Activated CD8-positive, alpha-beta memory T cell treated with anti-CD3 and anti-CD28 coated beads for 1 hour (primary cell): Measurements from ENCODE around the gene CUX1.
"Not testable (repeated sequence)": the region's sequence is repeated elsewhere in the genome, so short reads cannot be mapped to it uniquely, and the experiment has no call there.

ENCODE experiments used
- DNase-seq, 2 donors: peaks; one replicate each; pipeline ENCODE4 v3.0.0-alpha.2; 2020; ENCODE audit warnings: low read depth in 1 of 2; ENCODE audit errors: extremely low read depth in 1 of 2

CUX1 gene

GRCh38 chr7:101913851-101914250 is 96.4 kb downstream of the CUX1 start:
- no peak for DNase-seq

DNA sequence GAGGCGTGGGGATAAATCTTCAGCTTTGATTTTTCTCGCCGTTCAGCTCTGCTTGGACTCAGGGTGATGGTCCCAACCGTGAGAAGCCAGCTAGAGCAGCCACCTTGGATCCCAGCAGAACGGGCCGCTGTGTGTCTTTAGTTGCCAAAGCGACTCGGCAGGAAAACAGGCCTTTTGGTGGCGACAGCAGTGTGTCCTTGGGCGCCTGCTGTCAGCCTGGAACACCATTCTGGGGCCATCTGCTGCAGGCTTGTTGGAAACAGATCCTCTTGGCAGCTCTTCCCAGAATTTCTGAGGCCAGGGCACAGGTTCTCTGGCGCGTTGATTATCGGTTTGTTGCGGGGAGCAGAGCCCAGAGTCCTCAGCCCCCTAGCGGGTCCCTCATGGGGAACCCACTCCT is 97.6 kb downstream of the CUX1 start:
- DNase-seq: no peak

DNA sequence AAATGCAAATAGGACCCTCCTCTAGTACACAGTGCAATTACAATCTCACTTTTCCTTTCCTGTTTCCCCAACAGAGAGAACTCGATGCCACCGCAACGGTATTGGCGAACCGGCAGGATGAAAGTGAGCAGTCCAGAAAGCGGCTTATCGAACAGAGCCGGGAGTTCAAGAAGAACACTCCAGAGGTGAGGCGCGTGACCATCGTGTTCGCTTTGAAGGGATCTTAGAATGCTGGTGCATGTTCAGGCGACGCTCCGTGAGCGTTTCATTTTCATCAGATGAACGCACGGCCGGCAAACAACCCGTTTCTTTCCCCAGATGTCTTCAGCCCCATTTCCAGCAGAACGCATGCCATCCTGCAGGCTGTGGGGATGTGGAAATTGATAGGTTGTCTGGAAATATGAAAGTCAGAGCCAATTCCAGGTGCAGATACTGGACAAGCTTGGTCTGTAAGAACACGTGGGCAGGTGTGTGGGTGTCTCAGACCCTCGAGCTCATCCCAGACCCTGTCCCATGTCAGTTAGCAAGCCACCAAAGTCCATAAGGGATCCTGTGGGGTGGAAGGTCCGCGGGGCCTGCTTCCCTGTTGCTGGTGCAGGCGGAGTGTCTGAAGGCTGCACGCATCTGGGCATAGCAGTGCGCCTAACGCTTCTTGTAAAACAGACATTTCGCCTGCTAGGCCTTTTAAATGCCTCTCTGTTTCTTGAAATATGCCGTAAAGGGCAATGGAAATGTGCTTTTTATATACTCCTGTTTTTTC is 98.8 kb downstream of the CUX1 start:
- DNase-seq: no peak

GRCh38 chr7:101916876-101917275 is 99.5 kb downstream of the CUX1 start:
- no peak for DNase-seq

- DNase-seq: no peak
Measured at GRCh38 chr7:101917566-101917965, 100.1 kb downstream of the CUX1 start.

GRCh38 chr7:101918426-101918825 is 101.0 kb downstream of the CUX1 start:
- DNase-seq: no peak

- no peak for DNase-seq
Measured at GRCh38 chr7:101919363-101920115, 102.1 kb downstream of the CUX1 start.

DNA sequence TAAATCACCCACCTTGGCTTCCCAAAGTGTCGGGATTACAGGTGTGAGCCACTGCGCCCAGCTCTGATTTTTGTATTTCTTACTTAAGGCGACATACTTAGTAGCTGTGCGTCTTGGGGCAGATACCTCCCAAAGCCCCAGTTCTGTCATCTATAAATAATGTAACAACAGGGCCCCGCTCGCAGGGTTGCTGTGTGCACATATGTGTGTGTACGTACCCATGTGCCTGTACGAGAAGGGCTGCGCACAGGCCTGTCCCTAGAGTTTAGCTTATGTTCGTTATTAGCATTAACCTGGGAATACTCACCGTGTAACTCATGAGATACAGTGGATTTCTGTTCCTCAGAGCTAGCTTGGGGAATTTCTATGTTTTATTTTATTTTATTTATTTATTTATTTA is 103.6 kb downstream of the CUX1 start:
- DNase-seq: no peak

DNA sequence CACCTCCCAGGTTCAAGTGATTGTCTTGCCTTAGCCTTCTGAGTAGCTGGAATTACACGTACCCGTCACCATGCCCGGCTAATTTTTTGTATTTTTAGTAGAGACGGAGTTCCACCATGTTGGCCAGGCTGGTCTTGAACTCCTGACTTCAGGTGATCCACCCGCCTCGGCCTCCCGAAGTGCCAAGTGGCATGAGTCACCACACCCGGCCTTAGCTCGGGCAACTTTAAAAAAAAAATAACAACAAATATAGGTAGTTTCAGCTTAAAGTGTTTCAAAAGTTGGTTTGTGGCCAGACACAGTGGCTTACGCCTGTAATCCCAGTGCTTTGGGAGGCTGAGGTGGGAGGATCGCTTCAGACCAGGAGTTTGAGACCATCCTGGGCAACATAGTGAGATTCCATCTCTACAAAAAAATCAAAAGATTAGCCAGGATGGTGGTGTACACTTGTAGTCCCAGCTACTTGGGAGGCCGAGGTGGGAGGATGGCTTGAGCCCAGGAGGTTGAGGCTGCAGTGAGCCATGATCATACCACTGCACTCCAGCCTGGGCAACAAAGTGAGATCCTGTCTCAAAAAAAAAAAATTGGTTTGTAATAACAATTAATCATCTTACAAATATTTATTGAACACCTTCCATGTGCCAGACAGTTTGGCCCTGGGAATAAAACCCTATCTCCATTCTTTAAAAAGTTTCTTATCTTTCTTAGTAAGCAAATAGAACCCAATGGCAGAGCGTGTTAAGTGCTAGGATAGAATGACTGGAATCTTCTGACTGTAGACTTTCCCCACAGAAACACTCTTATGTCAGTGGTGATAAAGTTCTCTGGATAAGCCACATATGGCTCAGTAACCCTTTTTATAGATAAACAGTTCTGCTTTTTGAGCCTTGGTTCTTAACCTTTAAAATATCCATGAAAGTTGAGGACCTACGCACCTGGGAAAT is 104.4 kb downstream of the CUX1 start:
- DNase-seq: not testable (repeated sequence)

DNA sequence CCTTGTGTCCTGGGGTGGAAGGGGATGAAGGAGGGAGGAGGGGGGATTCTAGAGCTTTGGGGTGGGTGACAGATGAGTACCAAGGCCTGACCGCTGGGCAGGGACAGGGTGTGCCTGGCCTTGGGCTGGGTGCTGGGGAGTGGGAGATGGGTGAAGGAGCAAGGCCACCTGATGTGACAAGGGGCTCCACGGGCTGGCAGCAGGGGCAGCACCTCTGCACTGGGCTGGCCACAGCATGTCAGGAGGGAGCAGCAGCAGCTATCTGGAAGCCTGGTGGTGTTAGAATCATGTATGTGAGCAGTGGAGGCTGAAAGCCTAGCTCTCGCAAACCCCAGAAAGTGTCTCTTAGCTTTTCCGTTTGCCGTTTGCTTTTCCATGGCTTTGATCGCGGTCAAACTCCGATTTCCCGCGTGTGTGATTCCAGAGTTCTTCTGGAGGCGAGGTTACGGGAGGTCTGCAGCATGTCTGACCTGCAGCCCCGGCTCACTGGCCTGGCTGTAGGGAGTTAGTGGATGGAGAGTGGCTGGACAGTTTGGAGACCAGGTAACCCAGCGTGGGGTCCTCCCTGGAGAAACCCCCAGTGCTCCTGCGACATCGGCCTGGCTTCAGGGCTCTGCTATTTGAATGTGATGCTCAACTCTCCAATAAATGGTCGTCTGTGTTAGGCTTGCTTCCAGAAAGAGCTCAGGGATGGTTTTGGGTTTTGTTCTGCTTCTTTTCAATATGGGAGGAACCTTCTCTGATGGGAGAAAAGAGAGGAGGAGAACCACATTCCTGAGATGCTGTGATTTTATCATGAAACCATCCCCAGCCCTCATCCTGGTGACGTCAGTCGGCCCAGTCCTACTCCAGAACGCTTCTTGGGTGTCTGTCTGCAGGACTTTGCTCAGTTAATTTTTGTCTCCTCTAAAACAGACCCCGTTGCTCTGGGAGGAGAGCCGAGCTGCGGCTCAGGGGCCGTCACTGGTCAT is 105.5 kb downstream of the CUX1 start:
- DNase-seq: no peak

DNA sequence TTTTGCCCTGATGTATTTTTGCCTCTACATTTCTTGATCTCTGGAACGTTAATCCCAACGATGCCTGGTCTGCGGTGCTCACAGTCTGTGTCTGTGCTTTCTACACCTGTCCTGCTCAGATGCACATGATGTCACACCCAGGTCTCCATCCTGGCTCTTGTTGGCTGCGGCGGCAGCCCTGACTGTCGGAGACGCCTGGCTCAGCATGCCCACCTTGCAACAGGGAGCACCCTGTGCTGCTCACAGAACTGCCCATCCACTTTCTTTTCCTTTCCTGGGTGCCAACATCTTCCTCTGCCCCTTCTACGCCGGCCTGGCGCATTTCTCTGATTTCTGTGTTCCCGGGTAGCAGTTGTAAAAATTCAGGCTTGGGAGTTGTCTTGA is 106.2 kb downstream of the CUX1 start:
- no peak for DNase-seq

DNA sequence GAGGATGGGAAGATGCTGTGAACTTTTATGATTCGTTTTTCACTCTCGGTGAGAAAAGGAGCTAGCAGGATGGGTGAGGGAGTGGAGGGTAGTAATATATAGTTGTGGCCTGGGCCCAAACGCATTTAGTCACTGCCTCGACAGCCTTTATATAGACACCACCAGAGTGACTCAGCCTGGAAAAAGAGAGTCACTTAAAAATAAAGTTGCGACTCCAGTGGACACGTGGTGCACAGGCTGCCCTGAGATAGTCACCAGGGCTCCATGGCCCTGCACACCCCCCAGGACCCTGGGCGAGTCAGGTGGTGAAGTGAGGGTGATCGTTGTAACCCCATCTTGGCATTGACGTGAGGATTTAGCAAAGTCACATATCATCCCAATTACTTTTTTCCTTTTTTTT is 106.7 kb downstream of the CUX1 start:
- DNase-seq: no peak

- no peak for DNase-seq
Measured at GRCh38 chr7:101926265-101926664, 108.8 kb downstream of the CUX1 start.

DNA sequence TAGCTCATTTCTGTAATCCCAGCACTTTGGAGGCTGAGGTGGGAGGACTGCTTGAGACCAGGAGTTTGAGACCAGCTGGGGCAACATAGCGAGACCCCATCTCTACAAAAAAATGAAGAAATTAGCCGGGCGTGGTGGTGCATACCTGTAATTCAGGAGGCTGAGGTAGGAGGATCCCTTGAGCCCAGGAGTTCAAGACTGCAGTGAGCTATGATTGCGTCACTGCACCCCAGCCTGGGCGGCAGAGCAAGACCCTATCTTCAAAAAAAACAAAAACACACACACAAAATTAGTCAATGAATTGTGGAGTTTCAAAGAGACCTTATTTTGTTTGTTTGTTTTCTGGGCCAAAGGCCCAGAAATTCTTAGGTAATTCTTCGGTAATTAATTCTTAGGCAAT is 110.0 kb downstream of the CUX1 start:
- no peak for DNase-seq

- DNase-seq: no peak
Measured at GRCh38 chr7:101927802-101928201, 110.4 kb downstream of the CUX1 start.

DNA sequence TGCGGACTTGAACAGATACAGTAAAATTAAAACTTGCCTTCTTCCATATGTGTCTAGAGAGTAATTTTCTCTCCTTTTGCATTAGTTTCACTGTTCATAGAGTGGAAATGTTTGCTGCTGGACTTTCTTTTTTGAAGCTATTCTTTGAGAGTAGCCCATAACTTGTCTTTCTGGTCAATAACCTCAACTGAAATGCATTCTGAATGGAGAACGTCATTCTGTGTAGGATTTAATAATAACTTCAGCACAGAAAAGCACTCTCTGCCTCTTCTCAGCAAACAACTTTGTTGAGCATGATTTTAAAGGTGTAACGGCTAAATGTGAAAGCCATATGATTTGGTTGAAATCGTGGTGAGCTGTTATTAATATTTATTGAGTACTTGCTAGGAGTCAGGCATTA is 111.8 kb downstream of the CUX1 start:
- no peak for DNase-seq

DNA sequence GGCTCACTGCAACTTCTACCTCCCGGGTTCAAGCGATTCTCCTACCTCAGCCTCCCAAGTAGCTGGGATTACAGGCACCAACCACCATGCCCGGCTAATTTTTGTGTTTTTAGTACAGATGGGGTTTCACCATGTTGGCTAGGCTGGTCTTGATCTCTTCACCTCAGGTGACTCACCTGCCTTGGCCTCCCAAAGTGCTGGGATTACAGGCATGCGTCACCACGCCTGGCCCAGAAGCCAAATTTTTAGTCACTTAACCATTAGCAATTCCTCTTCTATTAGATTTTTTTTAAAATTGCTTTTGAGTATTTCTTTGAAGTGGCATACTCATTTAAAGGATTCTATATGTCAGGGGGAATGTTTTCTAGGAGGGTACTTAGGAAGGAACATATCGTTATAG is 112.5 kb downstream of the CUX1 start:
- not testable (repeated sequence) for DNase-seq

DNA sequence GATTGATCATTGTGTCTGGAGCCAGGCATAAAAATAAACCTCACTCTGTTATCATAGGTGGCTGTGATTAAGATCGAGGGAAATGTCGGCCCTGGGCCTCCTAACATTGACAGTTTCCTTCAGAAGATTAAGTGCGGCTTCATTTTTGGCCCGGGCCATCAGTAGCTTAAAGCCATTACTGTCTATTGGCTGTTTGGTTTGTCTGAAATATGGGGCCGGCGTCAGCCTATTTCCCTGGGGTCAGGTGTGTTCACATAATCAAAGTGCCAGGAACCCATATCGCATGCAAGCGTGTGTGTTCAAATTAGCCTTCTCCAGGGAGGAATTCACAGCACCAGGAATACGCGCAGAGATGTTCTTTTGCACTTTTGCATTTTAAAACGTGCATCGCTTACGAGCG is 114.7 kb downstream of the CUX1 start:
- no peak for DNase-seq

GRCh38 chr7:101933028-101933427 is 115.6 kb downstream of the CUX1 start:
- no peak for DNase-seq

- no peak for DNase-seq
Measured at GRCh38 chr7:101933688-101934121, 116.3 kb downstream of the CUX1 start.
